D341Med (cell line): Measurements from ENCODE around the gene SKP1.

Experiments used
- DNase-seq: peaks from one replicate; pipeline ENCODE4 v3.0.0; 2012; ENCODE audit warnings: low spot score

The SKP1 gene

DNA sequence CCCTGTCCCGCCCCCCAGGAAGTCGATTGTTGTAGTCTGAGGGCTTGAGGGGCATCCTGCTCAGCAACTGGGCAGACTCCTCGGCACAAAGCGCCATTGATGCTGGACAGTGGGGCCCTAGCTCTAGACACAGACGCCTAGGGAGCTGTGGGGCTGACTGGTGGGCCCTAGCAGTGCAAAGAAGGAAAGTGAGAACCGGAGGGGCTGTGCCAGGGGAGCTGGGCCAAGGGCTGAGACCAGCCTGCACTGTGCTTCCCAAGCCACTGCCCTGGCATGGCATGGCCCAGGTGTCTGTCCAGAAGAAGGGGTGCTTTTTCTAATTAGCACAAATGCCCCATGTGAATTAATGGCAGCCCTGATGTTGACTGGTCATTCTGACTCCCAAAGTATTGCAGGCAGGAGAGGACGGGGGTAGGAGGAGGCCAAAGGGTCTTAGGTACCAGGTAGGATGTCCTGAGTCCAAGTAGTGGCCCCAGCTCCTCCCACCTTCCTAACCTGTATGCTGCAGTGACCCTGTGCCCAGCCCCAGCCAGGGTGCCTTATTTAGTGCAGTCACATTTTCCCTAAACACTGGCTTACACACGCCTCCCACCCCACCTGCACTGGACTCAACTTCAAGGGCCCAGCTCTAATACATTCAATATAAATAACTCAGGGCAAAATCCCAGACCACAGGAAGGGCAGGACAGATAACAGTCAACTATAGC, 46.4 kb downstream of the SKP1 start:
- DNase-seq: no peak

DNA sequence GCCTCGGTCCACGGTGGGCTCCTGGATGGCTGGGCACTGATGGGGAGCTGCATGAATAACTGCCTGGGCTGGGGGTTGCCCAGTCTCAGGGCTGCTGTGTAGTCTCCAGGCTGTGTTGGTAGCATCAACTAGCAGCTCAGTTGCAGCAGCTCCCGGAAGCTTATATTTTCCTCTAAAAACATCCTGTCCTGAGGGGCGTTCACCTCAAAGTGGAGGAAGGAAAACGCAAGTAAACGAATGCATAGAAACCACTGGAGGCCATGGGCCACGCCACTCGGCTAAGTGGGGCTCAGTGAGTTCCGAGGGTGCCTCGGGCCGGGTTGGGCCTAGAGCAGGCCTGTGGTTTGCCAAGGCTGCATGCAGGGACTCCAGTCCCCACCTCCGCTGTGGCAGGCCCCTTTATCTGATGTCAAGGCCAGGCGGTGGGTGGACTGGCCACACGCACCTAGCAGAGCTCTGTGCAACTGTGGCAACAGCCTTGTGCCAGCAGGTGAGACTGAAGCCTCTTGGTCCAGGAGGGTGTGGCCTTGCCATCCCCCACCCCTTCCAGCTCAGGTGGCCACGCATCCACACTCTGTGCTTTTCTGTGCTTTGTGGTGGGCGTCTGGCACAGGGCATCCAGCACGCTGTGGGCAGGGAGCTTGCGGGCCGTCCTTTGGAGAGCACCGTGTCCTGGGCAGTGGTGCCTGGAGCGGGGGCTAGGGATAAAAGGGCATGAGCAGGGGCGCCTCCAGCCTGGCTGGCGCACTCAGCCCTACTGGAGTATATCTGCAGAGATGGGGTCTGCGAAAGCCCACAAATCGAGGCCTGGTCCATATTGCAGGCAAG, 47.1 kb downstream of the SKP1 start:
- no peak for DNase-seq

DNA sequence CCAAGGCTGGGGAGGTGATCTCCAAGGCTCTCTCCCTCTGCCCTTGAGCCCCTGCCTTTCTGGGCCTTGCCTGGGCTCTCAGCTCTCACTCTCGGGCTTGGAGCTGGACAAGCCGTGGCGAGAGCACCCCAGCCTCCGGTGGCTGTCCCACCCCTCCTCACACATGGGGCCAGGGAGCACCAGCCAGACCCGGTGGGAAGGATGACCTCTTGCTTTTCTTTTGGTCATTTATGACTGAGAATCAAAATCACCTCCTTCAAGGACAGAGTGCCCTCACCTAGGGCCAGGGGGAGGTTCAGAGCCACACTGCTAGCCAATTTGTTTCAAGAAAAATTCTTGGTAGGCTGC, 48.1 kb downstream of the SKP1 start:
- no peak for DNase-seq

DNA sequence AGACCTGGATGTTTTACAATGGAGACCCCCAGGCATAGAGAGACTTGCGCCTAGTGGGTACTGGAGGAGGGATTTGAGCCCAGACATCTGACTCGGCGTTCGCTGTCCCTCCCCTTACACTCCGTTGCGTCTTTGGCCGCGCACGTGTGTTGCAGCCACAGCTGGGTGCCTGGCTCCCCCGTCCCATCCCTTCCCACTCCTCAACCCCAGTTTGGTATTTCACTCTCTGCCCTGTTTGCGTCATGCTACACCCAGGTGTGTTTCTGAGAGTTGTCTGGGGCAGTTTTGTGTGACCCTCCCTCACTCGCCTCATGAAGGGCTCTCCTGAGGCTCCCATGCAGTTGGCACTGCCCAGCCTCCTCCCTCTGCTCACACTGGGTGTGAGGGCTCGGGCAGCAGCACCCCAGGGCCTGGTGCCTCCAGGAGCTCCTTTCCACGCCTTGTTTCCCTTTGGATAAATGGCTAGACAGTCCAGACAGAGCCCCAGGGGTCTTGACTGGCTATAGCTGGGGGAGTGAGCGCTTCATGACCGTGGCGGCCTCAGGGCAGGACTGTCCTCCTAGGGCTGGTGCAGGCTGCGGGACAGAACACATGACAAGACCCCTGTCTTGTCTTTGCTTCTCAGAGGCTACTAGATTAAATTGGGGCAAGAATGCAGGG, 48.6 kb downstream of the SKP1 start:
- no peak for DNase-seq

DNA sequence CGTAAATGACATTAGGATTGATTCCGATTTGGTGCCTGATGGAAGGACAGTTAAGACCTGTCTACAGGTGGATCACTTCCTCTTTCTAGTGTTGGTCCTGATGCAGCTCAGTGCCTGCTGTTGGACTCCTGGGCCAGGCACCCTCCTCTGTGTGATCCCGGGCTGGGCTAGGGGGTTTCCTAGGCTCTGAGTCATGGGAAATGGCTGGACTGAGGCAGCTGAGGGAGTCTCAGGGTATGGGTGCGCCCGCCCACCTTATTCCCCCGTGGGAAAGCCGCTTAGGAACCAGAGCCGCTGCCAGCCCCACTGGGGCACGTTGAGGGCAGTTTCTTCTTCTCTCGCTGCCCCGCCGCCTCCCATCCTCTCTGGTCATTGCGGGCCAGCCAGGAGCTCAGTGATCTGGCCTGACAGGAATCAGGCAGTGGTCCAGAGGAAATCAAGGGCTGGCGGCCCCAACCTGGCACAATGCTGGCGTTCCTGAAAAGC, 49.3 kb downstream of the SKP1 start:
- no peak for DNase-seq

DNA sequence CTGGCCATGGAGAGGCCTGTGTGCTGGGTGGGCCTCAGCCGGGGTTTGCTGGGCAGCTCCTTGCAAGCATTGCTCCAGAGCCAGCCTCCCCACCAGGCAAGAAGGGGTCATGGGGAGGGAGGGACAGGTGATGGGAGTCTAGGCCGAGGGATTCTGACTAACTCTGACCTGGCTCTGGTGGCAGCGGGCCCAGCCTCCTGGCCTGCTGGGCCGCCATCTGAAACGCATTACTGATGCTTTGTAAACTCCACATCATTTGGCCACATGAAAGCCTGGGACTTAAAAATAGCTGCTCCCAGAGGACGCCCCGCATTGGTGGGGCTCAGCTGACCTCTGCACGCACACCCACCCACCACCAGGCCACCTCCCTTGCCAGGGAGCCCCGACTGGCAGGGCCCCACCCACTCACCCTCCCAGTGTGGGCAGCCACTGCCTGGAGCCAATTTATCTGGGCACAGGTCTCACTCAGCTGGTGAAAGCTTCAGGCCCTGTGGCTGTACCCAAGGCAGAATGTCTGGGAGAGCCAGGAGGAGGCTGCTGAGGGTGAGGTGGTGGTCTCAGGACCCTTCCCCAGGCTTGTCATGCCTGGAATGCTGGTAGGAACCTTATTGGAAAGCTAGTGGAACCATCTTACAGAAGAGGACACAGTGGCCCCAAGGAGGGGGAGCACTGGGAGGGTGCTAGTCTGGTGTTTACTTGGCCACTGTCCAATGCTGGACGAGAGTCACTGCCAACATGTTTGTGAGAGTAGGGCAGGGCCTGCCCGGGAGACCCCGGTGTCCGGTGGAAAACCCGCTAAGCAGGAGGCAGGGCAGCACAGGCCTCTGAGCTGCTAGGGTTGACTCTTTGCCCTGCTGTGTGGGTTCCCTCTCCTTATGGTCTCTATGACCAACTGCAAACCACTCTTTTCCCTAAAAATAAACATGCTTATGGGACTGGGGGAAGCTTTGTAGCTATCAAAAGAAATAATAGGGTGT, 51.4 kb downstream of the SKP1 start:
- no peak for DNase-seq

DNA sequence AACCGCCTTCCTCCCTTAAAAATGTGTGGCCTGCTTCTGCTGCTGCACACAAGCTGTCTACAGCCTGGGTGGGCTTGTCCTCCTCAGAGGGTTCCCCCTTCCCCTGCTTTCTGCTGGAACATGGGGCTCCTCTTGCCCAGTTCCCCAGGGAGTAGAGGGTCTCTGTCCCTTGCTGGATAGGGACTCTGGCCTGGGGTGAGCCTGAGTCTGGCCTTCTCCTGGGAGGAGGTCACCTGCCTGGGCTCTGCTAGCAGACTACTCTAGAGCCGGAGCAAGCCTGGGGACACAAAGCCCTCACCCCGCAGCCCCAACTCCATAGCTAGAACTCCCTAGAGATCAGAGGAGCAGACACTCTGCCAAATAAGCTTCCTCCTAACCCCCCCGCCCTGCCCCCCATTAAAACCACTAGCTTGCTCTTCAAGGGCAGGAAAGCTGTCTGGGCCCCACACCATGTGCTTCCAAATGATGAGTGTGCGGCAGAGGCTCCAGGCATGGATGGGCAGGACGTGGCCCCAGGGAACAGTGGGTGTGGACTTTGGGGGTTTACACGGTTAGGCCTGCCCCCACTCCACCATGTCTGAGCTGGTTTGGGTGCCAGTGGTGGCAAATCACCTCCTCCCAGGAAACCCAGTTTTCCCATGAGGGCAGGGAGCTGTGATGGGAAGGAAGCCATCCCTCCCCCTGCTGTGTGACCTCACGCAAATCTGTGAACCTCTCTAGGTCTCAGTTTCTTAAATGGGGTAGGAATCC, 52.3 kb downstream of the SKP1 start:
- no peak for DNase-seq

DNA sequence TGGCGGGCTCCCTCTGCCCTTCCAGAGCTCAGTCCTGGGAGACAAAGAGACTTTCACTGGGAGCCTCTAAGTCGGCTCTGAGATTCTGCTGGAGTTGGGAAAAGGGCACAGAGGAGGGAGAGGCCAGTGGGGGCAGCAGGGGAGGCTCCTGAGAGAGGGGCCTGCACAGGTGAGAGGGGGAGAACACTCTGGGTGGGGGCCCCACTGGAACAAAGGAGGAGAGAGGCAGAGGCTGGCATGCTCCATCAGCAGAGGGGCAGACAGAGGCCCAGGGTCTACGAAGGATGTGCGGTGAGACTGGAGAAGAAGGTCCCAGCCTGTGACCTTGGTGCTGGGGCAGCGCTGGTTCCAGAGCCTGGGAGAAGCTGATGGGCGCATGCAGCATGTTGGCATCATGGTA, 53.4 kb downstream of the SKP1 start:
- no peak for DNase-seq

DNA sequence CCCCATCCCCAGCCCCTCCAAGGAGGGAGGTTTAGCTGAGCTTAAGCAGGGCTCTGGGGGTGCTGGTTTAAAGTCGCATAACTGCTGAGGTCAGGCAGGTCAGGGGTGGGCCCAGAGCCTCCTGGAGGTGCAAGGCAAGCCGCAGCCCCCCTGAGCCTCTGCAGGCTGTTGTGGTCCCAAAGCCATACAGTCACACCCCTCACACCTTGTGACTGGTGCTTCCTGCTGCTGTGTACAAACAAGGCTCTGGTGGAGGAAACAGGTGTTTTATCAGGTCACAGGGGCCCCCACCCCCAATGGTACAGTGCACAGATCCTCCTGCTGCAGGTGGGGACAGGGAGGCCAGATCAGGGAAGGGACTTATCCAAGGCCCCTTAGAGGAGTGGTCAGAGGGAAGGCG, 54.2 kb downstream of the SKP1 start:
- DNase-seq: no peak

DNA sequence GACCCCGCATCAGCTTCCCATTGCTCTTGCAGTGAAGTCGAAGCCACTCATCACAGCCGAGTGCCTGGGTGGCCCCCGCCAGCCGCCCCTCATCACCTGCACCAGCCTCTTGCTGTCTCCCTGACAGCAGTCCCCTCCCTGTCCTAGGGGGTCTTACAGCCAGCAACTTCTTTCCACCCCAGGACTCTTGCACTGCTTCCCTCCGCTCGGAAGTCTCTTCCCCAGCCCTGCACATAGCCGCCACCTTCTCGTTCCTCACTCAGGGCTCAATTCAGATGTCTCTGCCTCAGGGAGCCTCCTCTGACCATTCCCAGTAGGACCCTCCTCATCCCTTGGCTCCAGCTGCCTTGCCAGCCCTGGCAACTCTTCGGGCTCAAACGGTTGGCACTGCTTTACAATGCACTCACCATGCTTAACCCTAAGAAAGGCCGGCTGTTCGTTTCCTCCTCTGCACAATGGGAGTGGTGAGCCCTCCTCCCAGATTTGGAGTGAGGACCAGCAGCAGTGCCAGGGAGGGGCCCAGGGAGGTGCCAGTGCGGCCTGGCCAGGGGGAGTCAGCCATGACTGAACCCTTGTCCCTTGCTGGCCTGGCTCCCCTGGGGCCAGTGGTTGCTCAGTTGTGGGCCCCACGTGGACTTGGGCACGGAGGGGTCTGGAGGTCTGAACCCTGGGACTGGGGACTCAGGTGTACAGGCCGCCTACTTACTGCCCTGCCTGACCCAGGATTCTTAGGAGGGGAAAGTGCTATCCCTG, 56.2 kb downstream of the SKP1 start:
- no peak for DNase-seq

DNA sequence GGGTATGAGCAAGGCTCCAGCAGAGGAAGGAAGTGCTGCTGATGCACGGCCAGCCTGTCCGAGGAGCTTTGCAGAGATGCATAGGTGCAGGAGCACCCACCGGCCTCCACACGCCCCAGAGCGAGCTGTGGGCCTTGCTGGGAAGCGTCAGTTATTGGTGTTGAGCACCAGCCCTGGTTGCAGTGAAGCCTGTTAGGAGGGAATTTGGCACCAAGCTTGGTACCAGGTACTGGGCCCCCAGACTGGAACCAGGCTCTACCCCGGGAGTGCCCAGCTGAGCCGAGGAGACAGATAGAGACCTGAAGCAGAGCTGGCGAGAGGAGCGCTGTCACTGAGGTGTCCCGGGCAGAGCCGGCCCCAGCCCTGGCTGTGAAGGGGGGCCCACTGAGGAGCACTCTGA, 57.0 kb downstream of the SKP1 start:
- DNase-seq: no peak

DNA sequence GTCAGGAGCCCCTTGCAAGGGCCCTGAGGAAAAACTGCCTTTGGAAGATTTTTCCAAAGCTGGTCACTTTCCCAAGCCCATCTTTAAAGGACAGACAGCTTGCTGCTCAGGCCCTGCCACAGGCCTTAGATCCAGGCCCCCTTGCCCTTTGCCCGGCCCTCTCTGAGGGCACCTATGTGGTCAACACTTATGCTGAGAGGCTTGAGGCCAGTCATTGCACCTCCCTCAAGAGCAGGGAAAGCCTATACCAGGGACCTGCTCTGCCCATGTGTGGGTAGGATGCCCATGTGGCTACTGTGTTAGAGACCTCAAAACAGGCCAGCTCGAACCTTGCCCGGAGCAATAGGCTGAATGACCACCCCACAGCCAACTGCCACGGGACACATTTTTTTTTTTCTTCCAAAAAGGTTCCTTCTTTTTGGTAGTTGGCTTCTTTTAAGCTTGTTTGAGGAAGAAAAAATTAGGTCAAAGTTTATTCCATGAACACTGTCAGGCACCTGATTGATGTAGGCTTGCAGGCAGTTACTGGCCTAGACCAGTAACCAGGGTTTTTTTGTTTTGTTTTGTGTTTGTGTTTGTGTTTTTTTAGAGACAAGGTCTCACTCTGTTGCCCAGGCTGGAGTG, 58.4 kb downstream of the SKP1 start:
- DNase-seq: no peak

DNA sequence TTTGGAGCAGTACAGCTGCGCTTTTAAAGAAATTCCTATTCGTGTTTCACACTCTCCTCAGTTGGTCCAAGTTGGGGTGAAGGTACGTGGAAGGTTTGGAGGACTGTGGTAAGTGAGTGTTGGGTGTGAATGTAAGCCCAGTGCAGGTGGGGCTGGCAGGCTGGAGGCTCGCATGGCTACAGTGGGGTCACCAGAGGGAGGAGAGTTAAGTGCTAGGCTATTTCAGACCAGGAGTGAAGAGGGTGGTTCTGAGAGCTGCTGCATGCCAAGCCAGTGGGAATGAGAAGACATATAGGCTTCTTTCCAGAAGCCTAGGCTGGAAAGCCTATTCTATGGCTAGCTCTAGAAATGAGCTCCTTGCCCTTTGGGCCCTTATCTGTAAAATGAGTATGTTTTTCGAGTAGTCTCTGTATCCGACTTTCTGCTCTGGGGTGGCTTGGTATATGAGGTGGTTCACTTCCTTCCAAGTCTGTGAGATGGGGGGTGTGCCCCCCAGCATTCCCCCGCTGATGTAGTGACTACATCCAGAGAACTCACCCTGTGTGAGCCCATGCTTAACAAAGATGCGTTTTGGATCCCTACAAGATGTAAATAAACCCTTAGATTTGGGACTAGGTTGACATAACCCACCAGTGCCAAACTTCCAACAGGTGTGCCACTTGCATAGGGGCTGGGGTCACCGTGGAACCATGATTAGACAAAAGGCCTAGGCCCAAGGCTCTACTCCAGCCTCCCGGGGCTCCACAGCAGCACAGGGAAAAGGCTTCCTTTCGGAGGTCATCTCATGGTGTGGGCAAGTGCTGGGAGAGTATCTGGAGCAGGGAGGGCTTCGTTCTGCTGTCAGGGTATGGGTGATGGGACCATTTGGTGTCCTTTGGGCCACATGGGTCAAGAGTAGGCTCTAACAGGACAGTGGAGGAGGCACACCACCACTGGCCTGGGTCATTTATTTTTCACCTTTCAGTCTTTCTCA, 59.7 kb downstream of the SKP1 start:
- no peak for DNase-seq

DNA sequence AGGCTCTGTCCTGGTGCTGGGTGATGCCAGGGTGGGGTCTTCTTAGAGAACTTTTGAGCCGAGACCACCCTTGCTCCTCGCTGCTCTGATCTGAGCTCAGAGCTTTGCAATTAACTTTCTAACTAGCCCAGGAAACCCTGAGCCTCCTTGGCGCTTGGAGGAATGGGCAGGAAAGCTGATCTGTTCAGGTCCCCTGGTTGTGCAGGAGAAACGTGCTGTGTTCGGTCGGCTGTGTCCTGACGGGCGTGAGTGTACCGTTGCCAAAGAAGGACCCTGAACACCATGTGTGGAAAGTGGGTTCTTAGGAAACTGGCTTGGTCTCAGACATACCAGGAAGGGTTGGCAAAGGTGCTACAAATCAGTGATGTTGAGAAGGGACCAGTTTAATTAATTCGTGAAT, 60.5 kb downstream of the SKP1 start:
- no peak for DNase-seq

DNA sequence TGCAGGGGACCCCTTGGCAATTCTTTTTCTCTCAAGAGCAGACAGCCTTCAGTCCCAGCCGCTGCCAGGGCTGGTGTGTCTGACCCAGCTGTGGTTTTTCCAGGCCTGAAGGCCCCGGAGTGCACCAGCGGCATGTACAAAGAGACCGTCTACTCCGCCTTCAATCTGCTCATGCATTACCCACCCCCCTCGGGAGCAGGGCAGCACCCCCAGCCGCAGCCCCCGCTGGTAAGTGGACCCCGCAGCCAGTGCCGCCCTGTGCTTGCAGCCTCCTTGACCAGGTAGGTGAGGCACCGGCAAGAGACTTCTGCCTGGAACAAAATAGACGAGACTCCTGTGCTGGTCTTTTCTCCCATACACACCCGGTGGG, 61.0 kb downstream of the SKP1 start:
- no peak for DNase-seq

DNA sequence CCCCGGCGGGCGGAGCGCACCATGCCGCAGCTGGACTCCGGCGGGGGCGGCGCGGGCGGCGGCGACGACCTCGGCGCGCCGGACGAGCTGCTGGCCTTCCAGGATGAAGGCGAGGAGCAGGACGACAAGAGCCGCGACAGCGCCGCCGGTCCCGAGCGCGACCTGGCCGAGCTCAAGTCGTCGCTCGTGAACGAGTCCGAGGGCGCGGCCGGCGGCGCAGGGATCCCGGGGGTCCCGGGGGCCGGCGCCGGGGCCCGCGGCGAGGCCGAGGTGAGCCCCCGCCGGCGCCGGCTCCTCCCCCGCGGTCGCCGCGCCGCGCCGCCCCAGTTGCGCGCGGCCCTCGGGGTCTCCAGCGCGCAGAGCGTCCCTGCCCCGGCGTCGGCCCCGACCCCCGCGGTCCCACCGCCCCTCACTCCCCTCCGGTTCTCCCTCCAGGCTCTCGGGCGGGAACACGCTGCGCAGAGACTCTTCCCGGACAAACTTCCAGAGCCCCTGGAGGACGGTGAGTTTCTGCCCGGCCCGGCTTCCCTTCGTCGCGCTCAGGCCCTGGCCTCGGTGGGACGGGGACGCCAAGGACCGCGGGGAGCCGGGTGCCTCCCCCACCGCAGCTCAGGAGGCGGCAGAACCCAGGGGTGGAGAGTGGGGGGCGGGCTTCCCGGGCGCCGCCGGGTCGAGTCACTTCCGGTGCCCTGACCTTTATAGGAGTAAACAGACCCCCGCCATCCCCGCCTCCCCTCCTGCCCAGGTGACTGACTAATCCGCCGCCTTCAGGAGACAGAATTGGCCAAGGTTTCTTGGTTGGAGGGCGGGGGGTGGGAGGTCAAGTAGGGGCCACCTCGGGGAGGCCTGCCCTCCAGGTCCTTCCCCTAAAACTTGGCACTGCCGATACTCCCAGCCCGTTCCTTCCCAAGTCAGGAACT, 61.6 kb downstream of the SKP1 start:
- DNase-seq: peak; percentile 74
